MG63 (cell line): ENCODE results near the gene ADAT1. TPM values are rescaled to one million over a fixed set of nuclear protein-coding genes. Genes with fewer than 3 reads are reported as not detected.
A peak's percentile ranks its signal among the peaks of the same experiment; 100 is the strongest.

Experiments used
- DNase-seq: peaks from one replicate; pipeline ENCODE4 v3.0.0-alpha.2; 2020
- H3K27me3 ChIP-seq: fragments of 250-450 bp; sonication (Bioruptor Pico); 2 replicates; pipeline ENCODE4 v1.5.1; 2020; ENCODE audit warnings: mild to moderate bottlenecking, moderate library complexity
- H3K36me3 ChIP-seq: fragments of 250-450 bp; sonication (Bioruptor Pico); 2 replicates; pipeline ENCODE4 v1.5.1; 2020; ENCODE audit warnings: mild to moderate bottlenecking, moderate library complexity
- H3K4me3 ChIP-seq: fragments of 250-450 bp; sonication (Bioruptor Pico); 2 replicates; pipeline ENCODE4 v1.5.1; 2020; ENCODE audit warnings: mild to moderate bottlenecking, moderate library complexity
- H3K9me3 ChIP-seq: fragments of 250-450 bp; sonication (Bioruptor Pico); 2 replicates; pipeline ENCODE4 v1.5.1; 2020; ENCODE audit warnings: mild to moderate bottlenecking, moderate library complexity
- total RNA-seq: library from RNA; depleted of rRNA; stranded (reverse); fragments of >200 nt; shearing (Covaris generic); gene quantifications from 2 replicates; pipeline ENCODE4 v1.2.3, GENCODE V29; 2014; ENCODE audit warnings: low replicate concordance

ADAT1 gene
- total RNA-seq, 1 experiment from 2014 or later: 29.6 TPM

- Histone ChIP-seq H3K9me3 (no peaks in the 10 kb centered on the region), H3K36me3 (peaks cover 22% of the 10 kb centered on the region), H3K4me3 (no peak overlapping the region), H3K27me3 (no peaks in the 10 kb centered on the region)
- no peak for DNase-seq
These were observed 5.3 kb upstream of the ADAT1 start for GRCh38 chr16:75628351-75628750.

- no peak for DNase-seq
- no peaks in the 10 kb centered on the region for H3K9me3 ChIP-seq
- H3K4me3 ChIP-seq: no peak overlapping the region
- H3K36me3 ChIP-seq: peaks cover 22% of the 10 kb centered on the region
- no peaks in the 10 kb centered on the region for H3K27me3 ChIP-seq
These were observed 4.8 kb upstream of the ADAT1 start for GRCh38 chr16:75627851-75628250.

GRCh38 chr16:75626806-75627205 is 3.7 kb upstream of the ADAT1 start:
- H3K36me3 ChIP-seq: peaks cover 16% of the 10 kb centered on the region
- DNase-seq: no peak
- no peak overlapping the region for H3K4me3 ChIP-seq
- no peaks in the 10 kb centered on the region for H3K27me3 ChIP-seq
- H3K9me3 ChIP-seq: no peaks in the 10 kb centered on the region

- Histone ChIP-seq H3K9me3 (no peaks in the 10 kb centered on the region), H3K27me3 (no peaks in the 10 kb centered on the region), H3K4me3 (no peak overlapping the region), H3K36me3 (peaks cover 8% of the 10 kb centered on the region)
- DNase-seq: no peak
These were observed 1.8 kb upstream of the ADAT1 start for GRCh38 chr16:75624921-75625334.

- no peaks in the 10 kb centered on the region for H3K27me3 ChIP-seq
- peaks cover 6% of the 10 kb centered on the region for H3K36me3 ChIP-seq
- H3K4me3 ChIP-seq: no peak overlapping the region
- no peaks in the 10 kb centered on the region for H3K9me3 ChIP-seq
- DNase-seq: no peak
These were observed 2.0 kb downstream of the ADAT1 start for GRCh38 chr16:75621170-75621477.

GRCh38 chr16:75620326-75621169 is 2.5 kb downstream of the ADAT1 start:
- Histone ChIP-seq H3K9me3 (no peaks in the 10 kb centered on the region), H3K36me3 (peaks cover 6% of the 10 kb centered on the region), H3K27me3 (no peaks in the 10 kb centered on the region), H3K4me3 (no peak overlapping the region)
- no peak for DNase-seq

GRCh38 chr16:75618780-75619179 is 4.3 kb downstream of the ADAT1 start:
- Histone ChIP-seq H3K36me3 (peaks cover 7% of the 10 kb centered on the region), H3K4me3 (no peak overlapping the region), H3K9me3 (no peaks in the 10 kb centered on the region), H3K27me3 (no peaks in the 10 kb centered on the region)
- DNase-seq: no peak

- Histone ChIP-seq H3K27me3 (no peaks in the 10 kb centered on the region), H3K36me3 (peaks cover 11% of the 10 kb centered on the region), H3K9me3 (no peaks in the 10 kb centered on the region), H3K4me3 (no peak overlapping the region)
- no peak for DNase-seq
These were observed 6.0 kb downstream of the ADAT1 start for GRCh38 chr16:75617121-75617520.

GRCh38 chr16:75616521-75617010 is 6.5 kb downstream of the ADAT1 start:
- H3K9me3 ChIP-seq: no peaks in the 10 kb centered on the region
- peaks cover 11% of the 10 kb centered on the region for H3K36me3 ChIP-seq
- no peak for DNase-seq
- H3K4me3 ChIP-seq: no peak overlapping the region
- H3K27me3 ChIP-seq: no peaks in the 10 kb centered on the region

GRCh38 chr16:75615619-75616018 is 7.5 kb downstream of the ADAT1 start:
- Histone ChIP-seq H3K27me3 (no peaks in the 10 kb centered on the region), H3K36me3 (peaks cover 11% of the 10 kb centered on the region), H3K4me3 (no peak overlapping the region), H3K9me3 (no peaks in the 10 kb centered on the region)
- no peak for DNase-seq

GRCh38 chr16:75614066-75614897 is 8.8 kb downstream of the ADAT1 start:
- H3K9me3 ChIP-seq: no peaks in the 10 kb centered on the region
- DNase-seq: peak; percentile 30
- H3K36me3 ChIP-seq: peaks cover 11% of the 10 kb centered on the region
- H3K4me3 ChIP-seq: no peak overlapping the region
- H3K27me3 ChIP-seq: no peaks in the 10 kb centered on the region

- H3K36me3 ChIP-seq: peaks cover 27% of the 10 kb centered on the region
- no peak for DNase-seq
- no peaks in the 10 kb centered on the region for H3K27me3 ChIP-seq
- H3K9me3 ChIP-seq: no peaks in the 10 kb centered on the region
- H3K4me3 ChIP-seq: no peak overlapping the region
These were observed 16.6 kb downstream of the ADAT1 start for GRCh38 chr16:75606507-75606906.

GRCh38 chr16:75603241-75603640 is 19.8 kb downstream of the ADAT1 start:
- no peaks in the 10 kb centered on the region for H3K9me3 ChIP-seq
- no peaks in the 10 kb centered on the region for H3K27me3 ChIP-seq
- peaks cover 25% of the 10 kb centered on the region for H3K36me3 ChIP-seq
- no peak for DNase-seq
- no peak overlapping the region for H3K4me3 ChIP-seq

GRCh38 chr16:75599452-75600277 is 23.4 kb downstream of the ADAT1 start:
- H3K4me3 ChIP-seq: no peak overlapping the region
- no peaks in the 10 kb centered on the region for H3K9me3 ChIP-seq
- no peak for DNase-seq
- no peaks in the 10 kb centered on the region for H3K27me3 ChIP-seq
- peaks cover 16% of the 10 kb centered on the region for H3K36me3 ChIP-seq

- DNase-seq: peak; percentile 4
- no peaks in the 10 kb centered on the region for H3K27me3 ChIP-seq
- peaks cover 3% of the 10 kb centered on the region for H3K36me3 ChIP-seq
- H3K9me3 ChIP-seq: no peaks in the 10 kb centered on the region
- H3K4me3 ChIP-seq: no peak overlapping the region
These were observed 29.0 kb downstream of the ADAT1 start for GRCh38 chr16:75593825-75594820.

- peaks cover 3% of the 10 kb centered on the region for H3K36me3 ChIP-seq
- H3K9me3 ChIP-seq: no peaks in the 10 kb centered on the region
- DNase-seq: no peak
- H3K27me3 ChIP-seq: no peaks in the 10 kb centered on the region
- no peak overlapping the region for H3K4me3 ChIP-seq
These were observed 29.8 kb downstream of the ADAT1 start for GRCh38 chr16:75593308-75593707.
